Transverse colon (tissue), 4 donors: Measurements from ENCODE around the gene CILP. TPM values are rescaled to one million over a fixed set of nuclear protein-coding genes. Genes with fewer than 3 reads are reported as not detected.

Source experiments
- DNase-seq: peaks from one replicate; pipeline ENCODE4 v3.0.0-alpha.2; 2019
- H3K27ac ChIP-seq, 4 donors: fragments of 200-600 bp; sonication (generic); 2 replicates each; pipeline ENCODE4 v1.5.1; 2016 to 2018; ENCODE audit warnings: inconsistent platforms in 4 of 4
- H3K27me3 ChIP-seq: fragments of 200-600 bp; sonication (generic); 2 replicates; pipeline ENCODE4 v1.5.1; 2017; ENCODE audit warnings: inconsistent platforms
- H3K36me3 ChIP-seq, 4 donors: fragments of 200-600 bp; sonication (generic); 2 replicates each; pipeline ENCODE4 v1.5.1; 2017 to 2019; ENCODE audit warnings: inconsistent platforms in 4 of 4
- H3K4me1 ChIP-seq, 4 donors: fragments of 200-600 bp; sonication (generic); 2 replicates each; pipeline ENCODE4 v1.5.1; 2017 to 2020; ENCODE audit warnings: inconsistent platforms in 4 of 4
- H3K4me3 ChIP-seq, 4 donors: fragments of 200-600 bp; sonication (generic); 1 replicate in 1 of 4; 2 replicates in 3 of 4; pipeline versions ENCODE4 v1.5.1 to v1.6.1; 2017 to 2019; ENCODE audit warnings: inconsistent platforms in 4 of 4
- H3K9me3 ChIP-seq, 2 donors: fragments of 200-600 bp; sonication (generic); 2 replicates each; pipeline ENCODE4 v1.5.1; 2017 to 2019; ENCODE audit warnings: inconsistent platforms in 2 of 2
- CTCF ChIP-seq, 5 experiments: fragments of 200-600 bp in 3 of 5; fragments of 450-650 bp in 2 of 5; sonication (generic) in 3 of 5; IDR thresholded peaks; 1 replicate in 2 of 5; 2 replicates in 3 of 5; pipeline ENCODE4 v1.5.1; 2016 to 2017; ENCODE audit warnings: antibody characterized with exemption in 5 of 5, inconsistent platforms in 3 of 5, mild to moderate bottlenecking in 2 of 5, moderate library complexity in 1 of 5
- EP300 ChIP-seq: sonication (generic); formaldehyde crosslinking; IDR thresholded peaks from one replicate; pipeline ENCODE4 v1.6.1; 2017; ENCODE audit warnings: antibody characterized with exemption, low read depth
- POLR2A ChIP-seq: fragments of 450-650 bp; IDR thresholded peaks from one replicate; pipeline ENCODE4 v1.6.1; 2016; ENCODE audit warnings: antibody characterized with exemption, mild to moderate bottlenecking, moderate library complexity
- POLR2AphosphoS5 ChIP-seq, 3 donors: sonication (generic); formaldehyde crosslinking; IDR thresholded peaks; one replicate each; pipeline ENCODE4 v1.6.1; 2016; ENCODE audit warnings: antibody characterized with exemption in 3 of 3
- WGBS, 2 donors: methylation state at CpG; one replicate each; pipeline ENCODE4 v1.1.5; 2018; ENCODE audit warnings: low coverage in 1 of 2; 5-methylcytosine and 5-hydroxymethylcytosine counted together
- in situ Hi-C, 4 donors: fragments of 200-750 bp; cut with MboI; loops; one replicate each; pipeline versions ENCODE4 v1.15.0 to v1.15.1; 2017; ENCODE audit warnings: low sequenced_read_pairs in 3 of 4, low pct_ligation_motif_present in 1 of 4, low pct_unique_long_range_greater_than_20kb in 1 of 4
- intact Hi-C: fragments of 100-400 bp; cut with DNase I; formaldehyde crosslinking; loops from one replicate; pipeline ENCODE4 v1.15.1; 2023; ENCODE audit warnings: low total_unique reads
- total RNA-seq, 4 donors: library from RNA; depleted of rRNA; stranded (reverse); fragments of >200 nt; gene quantifications; one replicate each; pipeline ENCODE4 v1.1.0, GENCODE V29; 2016

The CILP gene
- total RNA-seq, 4 donors from 2014 or later, result 8.1 to 89.6 (median 18.5) TPM

GRCh38 chr15:65177901-65178300 is 33.4 kb downstream of the CILP start:
- Histone ChIP-seq H3K27ac (no peak overlapping the region), H3K4me3 (no peak overlapping the region), H3K27me3 (no peaks in the 10 kb centered on the region), H3K4me1 (peaks cover 9 to 26% (median 11%) of the 10 kb centered on the region in 4 donors), H3K9me3 (no peaks in the 10 kb centered on the region), H3K36me3 (peaks cover 0 to 42% (median 18%) of the 10 kb centered on the region in 4 donors)
- intact Hi-C loops, result no loop called here
- TF ChIP-seq CTCF (IDR thresholded peaks at IDR 0.05), result no peak
- no peak for TF ChIP-seq POLR2AphosphoS5 (IDR thresholded peaks at IDR 0.05)
- no peak for TF ChIP-seq POLR2A
- TF ChIP-seq EP300, result no peak
- in situ Hi-C loops, result no loop called here
- DNase-seq, result no peak
- 33 to 58% methylated on average over 1 of the region's 1 CpG for WGBS, 2 donors

GRCh38 chr15:65176056-65176455 is 35.2 kb downstream of the CILP start:
- Histone ChIP-seq H3K36me3 (peaks cover 0 to 57% (median 24%) of the 10 kb centered on the region in 4 donors), H3K4me1 (peaks cover 0 to 8% (median 0%) of the 10 kb centered on the region in 4 donors), H3K9me3 (no peaks in the 10 kb centered on the region), H3K4me3 (no peak overlapping the region), H3K27me3 (no peaks in the 10 kb centered on the region), H3K27ac (no peak overlapping the region)
- in situ Hi-C loops (no loop called here), intact Hi-C loops (no loop called here)
- DNase-seq, result no peak
- no peak for TF ChIP-seq CTCF (IDR thresholded peaks at IDR 0.05)
- TF ChIP-seq POLR2A, result no peak
- TF ChIP-seq EP300, result no peak
- no peak for TF ChIP-seq POLR2AphosphoS5 (IDR thresholded peaks at IDR 0.05)

- Histone ChIP-seq H3K4me1 (peaks cover 0 to 8% (median 0%) of the 10 kb centered on the region in 4 donors), H3K27ac (no peak overlapping the region), H3K27me3 (no peaks in the 10 kb centered on the region), H3K36me3 (peaks cover 0 to 60% (median 24%) of the 10 kb centered on the region in 4 donors), H3K4me3 (no peak overlapping the region), H3K9me3 (no peaks in the 10 kb centered on the region)
- 84 to 89% methylated on average over 4 to 5 of the region's 5 CpGs for WGBS, 2 donors
- TF ChIP-seq POLR2A (no peak), CTCF (IDR thresholded peaks at IDR 0.05) (no peak), POLR2AphosphoS5 (IDR thresholded peaks at IDR 0.05) (no peak), EP300 (no peak)
- in situ Hi-C loops, result no loop called here
- no peak for DNase-seq
- intact Hi-C loops, result no loop called here
These were observed 35.8 kb downstream of the CILP start for GRCh38 chr15:65175511-65175910.

GRCh38 chr15:65174509-65174908 is 36.8 kb downstream of the CILP start:
- H3K36me3 ChIP-seq, result peaks cover 0 to 61% (median 27%) of the 10 kb centered on the region in 4 donors
- H3K27me3 ChIP-seq, result no peaks in the 10 kb centered on the region
- H3K4me3 ChIP-seq, result no peak overlapping the region
- in situ Hi-C loops (no loop called here), intact Hi-C loops (no loop called here)
- TF ChIP-seq EP300 (no peak), POLR2AphosphoS5 (IDR thresholded peaks at IDR 0.05) (no peak), CTCF (IDR thresholded peaks at IDR 0.05) (no peak), POLR2A (no peak)
- WGBS, 2 donors, result 83 to 93% methylated on average over 5 of the region's 5 CpGs
- no peak for DNase-seq
- H3K4me1 ChIP-seq, result no peaks in the 10 kb centered on the region
- no peak overlapping the region for H3K27ac ChIP-seq
- no peaks in the 10 kb centered on the region for H3K9me3 ChIP-seq
